ENCODE data around the gene NAALADL2.
A peak's percentile ranks its signal among the peaks of the same experiment; 100 is the strongest.

Gene NAALADL2

GRCh38 chr3:175329373-175329772, 470.2 kb downstream of the NAALADL2 start:
- DNase-seq (ENCODE audit: low read depth), result no peak
- H3K4me3 ChIP-seq (ENCODE audit: control insufficient read depth, low read depth, low read length), result no peak overlapping the region
- TF ChIP-seq CTCF (conservative IDR thresholded peaks at IDR 0.05; ENCODE audit: control insufficient read depth, insufficient read depth, low read depth, low read length), result no peak

- DNase-seq (ENCODE audit: low read depth), result no peak
- no peak for TF ChIP-seq CTCF (conservative IDR thresholded peaks at IDR 0.05; ENCODE audit: control insufficient read depth, insufficient read depth, low read depth, low read length)
- no peak overlapping the region for H3K4me3 ChIP-seq (ENCODE audit: control insufficient read depth, low read depth, low read length)
These were observed 476.1 kb downstream of the NAALADL2 start for GRCh38 chr3:175335229-175335628.

- no peak for TF ChIP-seq CTCF (conservative IDR thresholded peaks at IDR 0.05; ENCODE audit: control insufficient read depth, insufficient read depth, low read depth, low read length)
- H3K4me3 ChIP-seq (ENCODE audit: control insufficient read depth, low read depth, low read length), result no peak overlapping the region
- no peak for DNase-seq (ENCODE audit: low read depth)
These were observed 477.4 kb downstream of the NAALADL2 start for GRCh38 chr3:175336406-175337133.

- TF ChIP-seq CTCF (conservative IDR thresholded peaks at IDR 0.05; ENCODE audit: control insufficient read depth, insufficient read depth, low read depth, low read length), result no peak
- no peak overlapping the region for H3K4me3 ChIP-seq (ENCODE audit: control insufficient read depth, low read depth, low read length)
- DNase-seq (ENCODE audit: low read depth), result no peak
These were observed 478.5 kb downstream of the NAALADL2 start for GRCh38 chr3:175337631-175338030.

- peak; percentile 87 for DNase-seq (ENCODE audit: low read depth)
- no peak for TF ChIP-seq CTCF (conservative IDR thresholded peaks at IDR 0.05; ENCODE audit: control insufficient read depth, insufficient read depth, low read depth, low read length)
- no peak overlapping the region for H3K4me3 ChIP-seq (ENCODE audit: control insufficient read depth, low read depth, low read length)
These were observed 479.8 kb downstream of the NAALADL2 start for GRCh38 chr3:175338775-175339535.

- TF ChIP-seq CTCF (conservative IDR thresholded peaks at IDR 0.05; ENCODE audit: control insufficient read depth, insufficient read depth, low read depth, low read length), result no peak
- no peak overlapping the region for H3K4me3 ChIP-seq (ENCODE audit: control insufficient read depth, low read depth, low read length)
- no peak for DNase-seq (ENCODE audit: low read depth)
These were observed 481.3 kb downstream of the NAALADL2 start for GRCh38 chr3:175340338-175341015.

All from fibroblast of mammary gland (primary cell).